Stimulated activated naive B cell treated with anti-CD40 and anti-IgM and Interleukin-4, amounts not matched to agents 10 μg/mL and 1 μg/mL and 100 μg/mL, for 72 hours (primary cell): Measurements from ENCODE around the gene MRPL20.
"Not testable (repeated sequence)": the region's sequence is repeated elsewhere in the genome, so short reads cannot be mapped to it uniquely, and the experiment has no call there.

Experiments used
- ATAC-seq, 2 donors: fragments of 150-1000 bp; cut with Tn5 transposase; replicated peaks; 2 replicates each; pipeline ENCODE4 v1.10.0; 2021; ENCODE audit warnings: moderate library complexity in 1 of 2
- DNase-seq: peaks from one replicate; pipeline ENCODE4 v3.0.0; 2021
- H3K27ac Mint-ChIP-seq: one replicate; pipeline ENCODE4 v1.8.0; 2022; ENCODE audit warnings: mild to moderate bottlenecking, mixed read lengths
- H3K27me3 Mint-ChIP-seq, 2 donors: one replicate each; pipeline ENCODE4 v1.8.0; 2022; ENCODE audit warnings: mixed read lengths in 2 of 2
- H3K36me3 Mint-ChIP-seq, 2 donors: one replicate each; pipeline ENCODE4 v1.8.0; 2022; ENCODE audit warnings: mixed read lengths in 2 of 2, mild to moderate bottlenecking in 1 of 2
- H3K4me1 Mint-ChIP-seq, 2 donors: one replicate each; pipeline ENCODE4 v1.8.0; 2022; ENCODE audit warnings: mixed read lengths in 2 of 2, mild to moderate bottlenecking in 1 of 2
- H3K4me3 Mint-ChIP-seq, 2 donors: one replicate each; pipeline ENCODE4 v1.8.0; 2022; ENCODE audit warnings: mild to moderate bottlenecking in 2 of 2, mixed read lengths in 2 of 2, moderate library complexity in 1 of 2
- H3K9me3 Mint-ChIP-seq, 2 donors: one replicate each; pipeline ENCODE4 v1.8.0; 2022; ENCODE audit warnings: mixed read lengths in 2 of 2, mild to moderate bottlenecking in 1 of 2

Gene MRPL20

GRCh38 chr1:1370094-1370493 lies 37.0 kb downstream of the MRPL20 start:
- H3K4me3 Mint-ChIP-seq, H3K27me3 Mint-ChIP-seq, H3K27ac Mint-ChIP-seq: not testable (repeated sequence)

GRCh38 chr1:1367315-1367714 lies 39.8 kb downstream of the MRPL20 start:
- no peak for ATAC-seq
- no peak overlapping the region for H3K4me3 Mint-ChIP-seq

More at GRCh38 chr1:1370094-1370493, 37.0 kb downstream of the MRPL20 start:
- not testable (repeated sequence) for DNase-seq, ATAC-seq, H3K9me3 Mint-ChIP-seq
- H3K36me3 Mint-ChIP-seq = peaks cover 9 to 15% of the 10 kb centered on the region in 2 donors
- peaks cover 12 to 26% of the 10 kb centered on the region in 2 donors for H3K4me1 Mint-ChIP-seq

GRCh38 chr1:1366699-1367066 lies 40.4 kb downstream of the MRPL20 start:
- Mint-ChIP-seq H3K36me3 (no peaks in the 10 kb centered on the region), H3K27me3 (peaks cover 3 to 6% of the 10 kb centered on the region in 2 donors), H3K4me3 (no peak overlapping the region), H3K4me1 (peaks cover 0 to under 1% of the 10 kb centered on the region in 2 donors), H3K27ac (no peak overlapping the region), H3K9me3 (no peaks in the 10 kb centered on the region)
- ATAC-seq (no peak), DNase-seq (no peak)

More at GRCh38 chr1:1367315-1367714, 39.8 kb downstream of the MRPL20 start:
- no peaks in the 10 kb centered on the region for H3K9me3 Mint-ChIP-seq
- no peak for DNase-seq
- H3K36me3 Mint-ChIP-seq = no peaks in the 10 kb centered on the region
- peaks cover 0 to 1% of the 10 kb centered on the region in 2 donors for H3K27me3 Mint-ChIP-seq
- peaks cover 2 to 7% of the 10 kb centered on the region in 2 donors for H3K4me1 Mint-ChIP-seq
- no peak overlapping the region for H3K27ac Mint-ChIP-seq

GRCh38 chr1:1365875-1366698 lies 41.0 kb downstream of the MRPL20 start:
- no peaks in the 10 kb centered on the region for H3K4me1 Mint-ChIP-seq
- no peak overlapping the region for H3K27ac Mint-ChIP-seq
- ATAC-seq = no peak
- H3K4me3 Mint-ChIP-seq = no peak overlapping the region
- no peaks in the 10 kb centered on the region for H3K9me3 Mint-ChIP-seq
- H3K27me3 Mint-ChIP-seq = peaks cover 5 to 8% of the 10 kb centered on the region in 2 donors
- H3K36me3 Mint-ChIP-seq = no peaks in the 10 kb centered on the region
- no peak for DNase-seq

- ATAC-seq = no peak
- peaks cover 2 to 3% of the 10 kb centered on the region in 2 donors for H3K4me1 Mint-ChIP-seq
- DNase-seq = no peak
- no peaks in the 10 kb centered on the region for H3K9me3 Mint-ChIP-seq
- H3K27ac Mint-ChIP-seq = no peak overlapping the region
- no peaks in the 10 kb centered on the region for H3K36me3 Mint-ChIP-seq
- H3K27me3 Mint-ChIP-seq = peaks cover 17 to 23% of the 10 kb centered on the region in 2 donors
- no peak overlapping the region for H3K4me3 Mint-ChIP-seq
These were observed 42.8 kb downstream of the MRPL20 start for GRCh38 chr1:1364266-1364665.

GRCh38 chr1:1361982-1362423 lies 45.1 kb downstream of the MRPL20 start:
- DNase-seq = no peak
- ATAC-seq = no peak
- Mint-ChIP-seq H3K27me3 (peaks cover 39 to 46% of the 10 kb centered on the region in 2 donors), H3K4me1 (peaks cover 3 to 17% of the 10 kb centered on the region in 2 donors), H3K36me3 (no peaks in the 10 kb centered on the region), H3K4me3 (no peak overlapping the region), H3K9me3 (no peaks in the 10 kb centered on the region), H3K27ac (peak overlapping the region; percentile 20)

- DNase-seq = no peak
These were observed 45.7 kb downstream of the MRPL20 start for GRCh38 chr1:1361233-1361981.

GRCh38 chr1:1360506-1361169 lies 46.5 kb downstream of the MRPL20 start:
- H3K4me3 Mint-ChIP-seq = no peak overlapping the region
- H3K9me3 Mint-ChIP-seq = no peaks in the 10 kb centered on the region
- H3K27me3 Mint-ChIP-seq = peaks cover 39 to 51% of the 10 kb centered on the region in 2 donors
- no peak overlapping the region for H3K27ac Mint-ChIP-seq
- DNase-seq = no peak
- peaks cover 3 to 17% of the 10 kb centered on the region in 2 donors for H3K4me1 Mint-ChIP-seq
- H3K36me3 Mint-ChIP-seq = no peaks in the 10 kb centered on the region
- no peak for ATAC-seq

More at GRCh38 chr1:1361233-1361981, 45.7 kb downstream of the MRPL20 start:
- Mint-ChIP-seq H3K27ac (no peak overlapping the region), H3K9me3 (no peaks in the 10 kb centered on the region), H3K36me3 (no peaks in the 10 kb centered on the region), H3K4me3 (no peak overlapping the region), H3K4me1 (peaks cover 3 to 17% of the 10 kb centered on the region in 2 donors), H3K27me3 (peaks cover 39 to 51% of the 10 kb centered on the region in 2 donors)
- no peak for ATAC-seq

- no peak overlapping the region for H3K4me3 Mint-ChIP-seq
- DNase-seq = no peak
- H3K27ac Mint-ChIP-seq = no peak overlapping the region
- H3K4me1 Mint-ChIP-seq = peaks cover 3 to 20% of the 10 kb centered on the region in 2 donors
- peaks cover 39 to 53% of the 10 kb centered on the region in 2 donors for H3K27me3 Mint-ChIP-seq
- H3K9me3 Mint-ChIP-seq = no peaks in the 10 kb centered on the region
- H3K36me3 Mint-ChIP-seq = no peaks in the 10 kb centered on the region
- no peak for ATAC-seq
These were observed 47.2 kb downstream of the MRPL20 start for GRCh38 chr1:1359664-1360468.

- Mint-ChIP-seq H3K27me3 (peaks cover 40 to 58% of the 10 kb centered on the region in 2 donors), H3K4me3 (no peak overlapping the region), H3K9me3 (no peaks in the 10 kb centered on the region), H3K4me1 (peaks cover 3 to 25% of the 10 kb centered on the region in 2 donors), H3K36me3 (no peaks in the 10 kb centered on the region), H3K27ac (no peak overlapping the region)
- peak in 1 of 2 donors; percentile 37 for ATAC-seq
- DNase-seq = no peak
These were observed 47.8 kb downstream of the MRPL20 start for GRCh38 chr1:1359308-1359663.

GRCh38 chr1:1358433-1359271 lies 48.4 kb downstream of the MRPL20 start, which contains the start of gene MXRA8:
Gene MXRA8, minus strand, starts transcription at chr1:1358555. Its CDS starts 51 bp downstream, at chr1:1358504.
- Mint-ChIP-seq H3K36me3 (no peaks in the 10 kb centered on the region), H3K27ac (peak within 1 kb of the TSS; percentile 81), H3K27me3 (peaks cover 45 to 65% of the 10 kb centered on the region in 2 donors), H3K4me1 (peaks cover 4 to 31% of the 10 kb centered on the region in 2 donors), H3K4me3 (no peak within 1 kb of the TSS), H3K9me3 (no peaks in the 10 kb centered on the region)
- ATAC-seq (peak in 1 of 2 donors; percentile 25), DNase-seq (no peak)

GRCh38 chr1:1357871-1358432 lies 49.1 kb downstream of the MRPL20 start:
- no peak for ATAC-seq

More at GRCh38 chr1:1357871-1358432, 49.1 kb downstream of the MRPL20 start:
- Mint-ChIP-seq H3K27ac (no peak overlapping the region), H3K4me1 (peaks cover 10 to 38% of the 10 kb centered on the region in 2 donors), H3K27me3 (peaks cover 52 to 72% of the 10 kb centered on the region in 2 donors), H3K4me3 (no peak overlapping the region), H3K9me3 (no peaks in the 10 kb centered on the region), H3K36me3 (no peaks in the 10 kb centered on the region)
- no peak for DNase-seq
